ENCODE data around the gene MESP2.
A peak's percentile ranks its signal among the peaks of the same experiment; 100 is the strongest.

MESP2 gene

GRCh38 chr15:89750560-89751542, 25.3 kb upstream of the MESP2 start, which contains the start of gene MESP1:
Gene MESP1 (minus strand): TSS chr15:89751249. CDS start chr15:89751231, 18 bp downstream.
- Histone ChIP-seq H4K20me1 (ENCODE audit: insufficient read depth, low read length) (no peaks in the 10 kb centered on the region), H3K4me2 (ENCODE audit: low read depth, low read length) (peak within 1 kb of the TSS; percentile 99), H3K79me2 (ENCODE audit: low read length) (peaks cover 4% of the 10 kb centered on the region), H3K27ac (ENCODE audit: low read length) (peak within 1 kb of the TSS; percentile 31; the same call in 1 of the 2 replicates), H3K27me3 (replicated peaks; ENCODE audit: insufficient read depth, low read length) (no peaks in the 10 kb centered on the region), H3K9ac (ENCODE audit: low read length) (peak within 1 kb of the TSS; percentile 80), H3K4me3 (ENCODE audit: low read length) (peak within 1 kb of the TSS; percentile 76), H3F3A (ENCODE audit: insufficient read depth, low read length) (no peaks in the 10 kb centered on the region), H3K9me3 (replicated peaks; ENCODE audit: insufficient read depth, low read length) (no peaks in the 10 kb centered on the region), H3K36me3 (replicated peaks; ENCODE audit: insufficient read depth, low read length) (no peaks in the 10 kb centered on the region), H3K9me2 (replicated peaks; ENCODE audit: insufficient read depth, low read length) (no peaks in the 10 kb centered on the region), H3K4me1 (ENCODE audit: low read length) (peaks cover 12% of the 10 kb centered on the region), H2AFZ (ENCODE audit: low read length) (peak within 1 kb of the TSS; percentile 92)
- DNase-seq: peak; percentile 97
- TF ChIP-seq EZH2phosphoT487 (IDR thresholded peaks at IDR 0.05; ENCODE audit: low read length): no peak
- peak; percentile 68 for TF ChIP-seq CTCF (IDR thresholded peaks at IDR 0.05; ENCODE audit: low read length)
- TF ChIP-seq EZH2 (optimal IDR thresholded peaks at IDR 0.05; ENCODE audit: low read depth, low read length): no peak

GRCh38 chr15:89751748-89752147, 24.4 kb upstream of the MESP2 start:
- no peaks in the 10 kb centered on the region for H4K20me1 ChIP-seq (ENCODE audit: insufficient read depth, low read length)
- H3K4me3 ChIP-seq (ENCODE audit: low read length): no peak overlapping the region
- H3K27ac ChIP-seq (ENCODE audit: low read length): no peak overlapping the region
- H3K79me2 ChIP-seq (ENCODE audit: low read length): peaks cover 4% of the 10 kb centered on the region
- no peaks in the 10 kb centered on the region for H3K9me2 ChIP-seq (replicated peaks; ENCODE audit: insufficient read depth, low read length)
- no peaks in the 10 kb centered on the region for H3K27me3 ChIP-seq (replicated peaks; ENCODE audit: insufficient read depth, low read length)
- no peaks in the 10 kb centered on the region for H3K36me3 ChIP-seq (replicated peaks; ENCODE audit: insufficient read depth, low read length)
- H3K4me2 ChIP-seq (ENCODE audit: low read depth, low read length): peak overlapping the region; percentile 90
- peaks cover 12% of the 10 kb centered on the region for H3K4me1 ChIP-seq (ENCODE audit: low read length)
- TF ChIP-seq EZH2phosphoT487 (IDR thresholded peaks at IDR 0.05; ENCODE audit: low read length): no peak
- H3K9ac ChIP-seq (ENCODE audit: low read length): no peak overlapping the region; the same call in 1 of the 2 replicates
- H2AFZ ChIP-seq (ENCODE audit: low read length): no peak overlapping the region
- H3K9me3 ChIP-seq (replicated peaks; ENCODE audit: insufficient read depth, low read length): no peaks in the 10 kb centered on the region
- H3F3A ChIP-seq (ENCODE audit: insufficient read depth, low read length): no peaks in the 10 kb centered on the region
- no peak for DNase-seq

GRCh38 chr15:89753855-89754254, 22.3 kb upstream of the MESP2 start:
- Histone ChIP-seq H3K27ac (ENCODE audit: low read length) (no peak overlapping the region), H3K79me2 (ENCODE audit: low read length) (peaks cover 4% of the 10 kb centered on the region)

More at GRCh38 chr15:89753855-89754254, 22.3 kb upstream of the MESP2 start:
- Histone ChIP-seq H3K4me2 (ENCODE audit: low read depth, low read length) (no peak overlapping the region), H3F3A (ENCODE audit: insufficient read depth, low read length) (no peaks in the 10 kb centered on the region), H3K4me1 (ENCODE audit: low read length) (peaks cover 16% of the 10 kb centered on the region), H4K20me1 (ENCODE audit: insufficient read depth, low read length) (no peaks in the 10 kb centered on the region), H3K27me3 (replicated peaks; ENCODE audit: insufficient read depth, low read length) (no peaks in the 10 kb centered on the region), H3K4me3 (ENCODE audit: low read length) (no peak overlapping the region), H3K9me3 (replicated peaks; ENCODE audit: insufficient read depth, low read length) (no peaks in the 10 kb centered on the region), H3K9me2 (replicated peaks; ENCODE audit: insufficient read depth, low read length) (no peaks in the 10 kb centered on the region), H3K36me3 (replicated peaks; ENCODE audit: insufficient read depth, low read length) (no peaks in the 10 kb centered on the region), H3K9ac (ENCODE audit: low read length) (no peak overlapping the region), H2AFZ (ENCODE audit: low read length) (no peak overlapping the region)
- no peak for DNase-seq
- TF ChIP-seq EZH2phosphoT487 (IDR thresholded peaks at IDR 0.05; ENCODE audit: low read length): no peak
- no peak for TF ChIP-seq CTCF (IDR thresholded peaks at IDR 0.05; ENCODE audit: low read length)
- TF ChIP-seq EZH2 (optimal IDR thresholded peaks at IDR 0.05; ENCODE audit: low read depth, low read length): no peak
